Large intestine (tissue), 3 donors: ENCODE results near the gene ZAP70. TPM values are rescaled to one million over a fixed set of nuclear protein-coding genes. Genes with fewer than 3 reads are reported as not detected.
"Not testable (repeated sequence)": the region's sequence is repeated elsewhere in the genome, so short reads cannot be mapped to it uniquely, and the experiment has no call there.

ENCODE experiments used
- DNase-seq, 2 donors: peaks; one replicate each; pipeline versions ENCODE4 v3.0.0 to v3.0.0-alpha.2; 2013
- H3K27ac ChIP-seq: one replicate; pipeline ENCODE4 v1.5.1; 2013; ENCODE audit warnings: low read length
- H3K27me3 ChIP-seq: 2 replicates; pipeline ENCODE4 v1.6.1; 2013; ENCODE audit warnings: low read length; ENCODE audit not compliant: control insufficient read depth, insufficient read depth
- H3K36me3 ChIP-seq: 2 replicates; pipeline ENCODE4 v1.6.1; 2013; ENCODE audit warnings: low read length; ENCODE audit not compliant: control insufficient read depth, insufficient read depth
- H3K4me1 ChIP-seq: one replicate; pipeline ENCODE4 v1.6.1; 2013; ENCODE audit warnings: low read length; ENCODE audit not compliant: control insufficient read depth, insufficient read depth
- H3K4me3 ChIP-seq: one replicate; pipeline ENCODE4 v1.5.1; 2013; ENCODE audit warnings: low read length
- H3K9me3 ChIP-seq: one replicate; pipeline ENCODE4 v1.6.1; 2013; ENCODE audit warnings: mild to moderate bottlenecking, low read depth, low read length, moderate library complexity; ENCODE audit not compliant: control insufficient read depth
- WGBS: methylation state at CpG from one replicate; pipeline ENCODE4 v1.1.5; 2013; ENCODE audit warnings: low lambda C conversion rate; ENCODE audit not compliant: insufficient coverage; 5-methylcytosine and 5-hydroxymethylcytosine counted together
- polyA plus RNA-seq: library from polyadenylated mRNA; unstranded; fragments of 120-200 nt; gene quantifications from one replicate; pipeline ENCODE4 v1.2.1, GENCODE V29; 2013

ZAP70 gene
- polyA plus RNA-seq, 1 donor, result 5.1 TPM

DNA sequence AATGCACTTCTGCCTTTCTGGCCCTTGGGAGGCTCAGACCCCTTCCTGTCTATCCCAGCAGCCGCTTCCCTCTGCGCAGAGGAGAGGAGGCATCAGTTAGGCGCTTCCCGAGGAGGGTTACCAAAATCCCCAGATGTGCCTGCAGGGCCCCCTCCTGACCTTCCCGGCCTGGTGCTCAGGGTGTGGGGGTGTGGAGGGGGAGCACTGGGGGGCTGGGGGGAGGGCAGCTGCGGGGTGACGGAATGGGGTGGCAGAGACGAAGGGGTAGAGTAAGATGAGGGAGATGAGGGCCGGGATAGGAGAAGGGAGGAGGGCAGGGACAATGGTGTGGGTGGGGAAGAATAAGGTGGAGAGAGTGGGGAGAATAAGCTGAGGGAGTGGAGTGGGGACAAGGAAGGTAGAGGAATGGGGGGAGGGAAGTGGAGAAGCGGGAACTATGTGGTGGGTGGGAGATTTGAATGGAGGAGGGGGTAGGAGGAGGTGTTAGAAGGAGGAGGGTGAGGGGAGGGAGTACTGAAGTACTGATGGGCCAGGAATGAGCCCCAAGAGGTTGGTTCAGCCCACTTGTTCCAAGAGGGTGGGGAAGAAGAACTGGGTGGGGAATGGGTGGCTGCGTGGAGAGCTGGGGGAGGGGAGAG is 6.5 kb upstream of the ZAP70 start:
- peaks cover 3% of the 10 kb centered on the region for H3K4me1 ChIP-seq
- H3K27me3 ChIP-seq, result no peaks in the 10 kb centered on the region
- no peak overlapping the region for H3K27ac ChIP-seq
- no peaks in the 10 kb centered on the region for H3K9me3 ChIP-seq
- H3K36me3 ChIP-seq, result no peaks in the 10 kb centered on the region
- 83% methylated on average over 1 of the region's 11 CpGs for WGBS
- H3K4me3 ChIP-seq, result no peak overlapping the region
- no peak for DNase-seq

DNA sequence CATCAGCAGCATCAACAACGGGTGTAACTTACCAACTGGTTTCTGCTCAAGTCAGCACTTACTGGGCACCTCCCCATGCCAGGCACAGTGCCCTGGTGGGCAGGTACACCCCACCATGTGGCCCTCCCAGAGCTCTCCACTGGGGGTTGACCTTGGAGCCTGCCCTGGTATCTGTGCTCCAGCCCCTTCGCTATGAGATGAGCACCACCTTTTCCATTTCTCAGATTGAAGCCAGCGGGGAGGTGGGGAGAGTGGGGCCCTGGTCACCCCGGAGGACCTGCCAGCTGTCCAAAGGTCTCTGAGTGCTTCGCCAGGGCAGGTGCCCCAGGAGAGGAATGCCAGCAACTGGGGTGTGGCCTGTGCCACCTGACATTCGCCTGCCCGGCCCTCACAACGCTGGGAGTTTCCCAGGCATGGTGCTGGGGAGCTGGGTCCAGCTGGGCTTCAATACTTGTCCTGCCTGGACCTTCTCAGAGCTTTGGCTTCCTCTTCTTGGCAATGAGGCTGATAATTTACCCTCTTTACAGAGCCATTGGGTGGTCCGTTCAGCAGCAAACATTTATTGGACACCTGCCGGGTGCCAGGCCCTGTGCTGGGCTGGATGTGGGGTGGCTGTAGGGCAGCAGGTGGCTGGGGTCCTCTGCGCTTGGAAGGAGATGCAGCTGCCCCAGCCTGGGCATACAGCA is 5.9 kb upstream of the ZAP70 start:
- peak in 1 of 2 donors; percentile 26 for DNase-seq
- H3K4me1 ChIP-seq, result peaks cover 3% of the 10 kb centered on the region
- no CpG with 5 or more reads among the region's 11 CpGs for WGBS
- H3K27me3 ChIP-seq, result no peaks in the 10 kb centered on the region
- H3K9me3 ChIP-seq, result no peaks in the 10 kb centered on the region
- no peak overlapping the region for H3K27ac ChIP-seq
- H3K36me3 ChIP-seq, result no peaks in the 10 kb centered on the region
- no peak overlapping the region for H3K4me3 ChIP-seq

DNA sequence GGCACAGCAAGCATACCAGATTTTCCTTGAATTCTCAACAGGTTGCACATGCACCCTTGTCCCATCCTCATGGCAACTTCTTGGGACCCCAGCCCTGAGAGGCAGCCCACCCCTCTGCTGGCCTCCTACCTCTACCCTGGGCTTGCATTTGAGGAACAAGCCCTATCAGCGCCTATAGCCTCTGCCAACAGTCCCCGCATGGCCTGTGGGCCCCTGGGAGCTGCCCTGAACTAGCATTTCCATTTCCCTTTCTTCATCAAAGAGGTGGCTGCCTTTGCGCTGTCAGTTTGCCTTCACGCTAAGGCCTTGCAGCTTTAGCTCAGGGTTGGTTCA is 5.4 kb upstream of the ZAP70 start:
- DNase-seq, result no peak

DNA sequence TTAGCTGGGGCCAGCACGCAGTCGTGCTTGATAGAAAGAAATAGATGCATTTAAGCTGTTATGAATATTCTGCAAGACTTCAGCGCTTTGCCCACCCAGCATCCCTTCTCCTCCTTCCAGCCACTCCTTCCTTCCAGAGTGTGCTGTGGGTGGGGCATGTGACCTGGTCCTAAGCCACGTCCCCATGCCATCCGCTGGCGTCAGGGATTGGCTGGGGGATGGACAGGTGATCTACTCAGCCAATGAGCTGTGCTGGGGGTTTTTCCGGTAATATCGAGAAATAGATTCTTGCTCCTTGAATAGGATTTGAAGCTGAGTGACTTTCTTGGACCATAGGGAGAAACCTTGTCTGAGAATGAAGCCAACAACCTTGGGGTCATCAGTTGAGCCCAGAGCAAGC is 4.8 kb upstream of the ZAP70 start:
- no CpG with 5 or more reads among the region's 8 CpGs for WGBS
- Histone ChIP-seq H3K9me3 (no peaks in the 10 kb centered on the region), H3K27me3 (no peaks in the 10 kb centered on the region), H3K4me3 (no peak overlapping the region), H3K36me3 (no peaks in the 10 kb centered on the region), H3K4me1 (peaks cover 3% of the 10 kb centered on the region), H3K27ac (no peak overlapping the region)
- no peak for DNase-seq

More for the DNA sequence above, 5.4 kb upstream of the ZAP70 start:
- peaks cover 3% of the 10 kb centered on the region for H3K4me1 ChIP-seq
- no peak overlapping the region for H3K27ac ChIP-seq
- no peaks in the 10 kb centered on the region for H3K9me3 ChIP-seq
- WGBS, result no CpG with 5 or more reads among the region's 4 CpGs
- H3K36me3 ChIP-seq, result no peaks in the 10 kb centered on the region
- no peaks in the 10 kb centered on the region for H3K27me3 ChIP-seq
- no peak overlapping the region for H3K4me3 ChIP-seq

DNA sequence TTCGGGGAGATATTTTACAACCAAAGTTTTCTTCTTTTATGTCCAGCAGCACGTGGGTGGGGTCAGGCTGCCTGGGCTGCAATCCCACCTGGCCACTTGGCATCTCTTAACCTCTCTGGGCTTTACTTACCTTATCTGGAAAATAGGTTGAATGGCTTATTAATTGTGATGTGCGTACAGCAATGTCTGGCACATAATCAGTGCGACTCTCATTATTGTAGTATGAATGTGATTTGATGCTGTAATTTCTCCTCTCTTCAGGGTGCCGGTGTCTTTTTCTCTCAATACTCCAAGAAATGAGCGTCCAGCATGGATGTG is 2.0 kb upstream of the ZAP70 start:
- DNase-seq, result no peak
- Histone ChIP-seq H3K4me1 (peaks cover 3% of the 10 kb centered on the region), H3K36me3 (no peaks in the 10 kb centered on the region), H3K4me3 (no peak overlapping the region), H3K27ac (no peak overlapping the region), H3K27me3 (no peaks in the 10 kb centered on the region), H3K9me3 (no peaks in the 10 kb centered on the region)
- no CpG with 5 or more reads among the region's 6 CpGs for WGBS

DNA sequence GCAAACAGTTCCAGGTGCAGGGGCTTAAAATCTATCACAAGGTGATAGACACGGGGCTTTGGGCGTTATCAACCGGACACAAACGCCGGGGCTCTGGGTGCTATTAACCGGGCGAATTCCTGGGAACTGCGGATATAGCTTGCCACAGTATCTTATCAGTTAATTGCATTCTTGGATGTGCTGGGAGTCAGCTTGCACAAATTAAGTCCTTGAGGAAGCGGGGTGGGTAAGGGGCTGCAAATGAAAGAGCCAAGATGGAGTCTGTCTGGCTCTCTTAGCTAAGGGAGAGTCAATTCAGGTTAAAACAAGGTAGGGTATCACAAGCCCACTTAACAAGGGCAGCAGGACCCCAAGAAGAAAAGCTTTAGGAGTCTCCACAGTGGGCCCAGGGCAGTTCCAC is 1.2 kb upstream of the ZAP70 start:
- not testable (repeated sequence) for H3K27me3 ChIP-seq, H3K27ac ChIP-seq

DNA sequence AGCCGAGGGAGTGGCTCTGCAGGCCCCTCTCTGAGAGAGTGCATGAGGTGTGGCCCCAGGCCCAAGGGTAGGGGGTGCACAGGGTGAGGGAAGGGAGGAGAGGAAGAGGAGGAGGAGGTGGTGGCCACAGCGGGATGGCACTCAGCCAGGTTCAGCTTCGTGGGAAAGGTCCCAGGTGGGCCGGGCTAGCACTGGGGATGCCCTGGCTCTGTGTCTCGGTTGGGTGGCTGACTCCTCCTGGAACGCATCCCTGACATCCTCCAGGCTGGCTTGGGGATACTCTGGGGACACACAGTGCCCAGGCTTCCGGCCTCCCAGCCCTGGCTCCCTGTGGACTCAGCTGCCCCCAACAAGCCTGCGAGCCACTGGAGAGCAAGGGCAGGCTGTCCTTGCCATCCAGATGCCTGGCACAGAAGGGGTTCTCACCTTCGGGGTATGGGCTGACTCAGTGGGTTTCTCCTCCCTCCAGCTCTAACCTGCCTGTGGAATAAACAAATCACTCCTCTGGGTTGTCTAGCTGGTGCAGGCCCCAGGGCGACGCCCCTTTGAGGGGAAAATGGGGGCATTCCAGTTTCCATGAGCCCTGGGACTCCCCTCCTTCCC is 582 bp upstream of the ZAP70 start:
- no CpG with 5 or more reads among the region's 11 CpGs for WGBS
- Histone ChIP-seq H3K9me3 (no peaks in the 10 kb centered on the region), H3K4me1 (peaks cover under 1% of the 10 kb centered on the region), H3K27ac (no peak overlapping the region), H3K27me3 (no peaks in the 10 kb centered on the region), H3K36me3 (no peaks in the 10 kb centered on the region), H3K4me3 (no peak overlapping the region)
- no peak for DNase-seq

More for the DNA sequence above, 1.2 kb upstream of the ZAP70 start:
- no CpG with 5 or more reads among the region's 9 CpGs for WGBS
- not testable (repeated sequence) for DNase-seq, H3K36me3 ChIP-seq, H3K9me3 ChIP-seq, H3K4me1 ChIP-seq, H3K4me3 ChIP-seq

DNA sequence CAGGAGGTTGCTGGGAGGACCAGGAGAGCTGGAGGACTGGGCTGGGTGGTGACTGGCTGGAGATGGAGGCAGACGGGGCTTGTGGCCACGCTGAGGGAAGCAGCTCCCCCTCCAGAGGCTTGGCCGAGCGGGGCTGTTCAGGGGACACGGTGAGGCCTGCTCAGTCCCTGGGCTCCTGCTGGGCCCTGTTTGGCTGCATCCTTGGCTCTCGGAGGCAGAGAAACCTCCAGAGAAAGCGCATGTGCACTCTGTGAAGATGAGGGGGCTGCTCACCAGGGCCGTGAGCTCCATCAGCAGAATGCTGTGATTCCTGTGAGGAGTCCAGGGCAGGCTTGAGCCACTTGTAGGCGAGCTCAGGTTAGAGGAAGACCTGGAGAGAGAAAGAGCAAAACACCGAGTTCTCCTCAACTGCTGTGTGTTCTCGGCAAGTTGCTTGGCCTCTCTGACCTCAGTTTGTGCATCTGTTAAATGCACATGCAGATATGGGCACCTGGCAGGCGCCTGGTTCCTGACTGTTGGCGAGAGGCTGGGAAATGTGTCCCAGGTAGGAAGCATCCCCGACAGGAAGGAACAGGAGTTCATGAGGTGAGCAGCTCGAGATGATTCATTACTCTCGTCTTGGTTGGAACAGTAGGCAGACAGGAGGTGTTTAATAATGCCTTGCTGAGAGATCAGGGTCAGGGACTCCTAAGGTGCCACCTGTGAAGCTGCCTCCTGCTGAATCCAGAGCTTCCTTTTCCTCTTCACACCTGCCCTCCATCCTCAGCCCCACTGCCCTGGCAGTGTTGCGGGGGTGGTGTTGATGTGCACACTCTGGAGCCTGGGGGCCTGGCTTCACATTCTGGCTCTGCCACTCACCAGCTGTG is 941 bp downstream of the ZAP70 start:
- Histone ChIP-seq H3K36me3 (no peaks in the 10 kb centered on the region), H3K4me3 (no peak overlapping the region), H3K9me3 (no peaks in the 10 kb centered on the region), H3K27me3 (no peaks in the 10 kb centered on the region), H3K27ac (no peak overlapping the region), H3K4me1 (no peaks in the 10 kb centered on the region)
- no CpG with 5 or more reads among the region's 17 CpGs for WGBS
- no peak for DNase-seq

DNA sequence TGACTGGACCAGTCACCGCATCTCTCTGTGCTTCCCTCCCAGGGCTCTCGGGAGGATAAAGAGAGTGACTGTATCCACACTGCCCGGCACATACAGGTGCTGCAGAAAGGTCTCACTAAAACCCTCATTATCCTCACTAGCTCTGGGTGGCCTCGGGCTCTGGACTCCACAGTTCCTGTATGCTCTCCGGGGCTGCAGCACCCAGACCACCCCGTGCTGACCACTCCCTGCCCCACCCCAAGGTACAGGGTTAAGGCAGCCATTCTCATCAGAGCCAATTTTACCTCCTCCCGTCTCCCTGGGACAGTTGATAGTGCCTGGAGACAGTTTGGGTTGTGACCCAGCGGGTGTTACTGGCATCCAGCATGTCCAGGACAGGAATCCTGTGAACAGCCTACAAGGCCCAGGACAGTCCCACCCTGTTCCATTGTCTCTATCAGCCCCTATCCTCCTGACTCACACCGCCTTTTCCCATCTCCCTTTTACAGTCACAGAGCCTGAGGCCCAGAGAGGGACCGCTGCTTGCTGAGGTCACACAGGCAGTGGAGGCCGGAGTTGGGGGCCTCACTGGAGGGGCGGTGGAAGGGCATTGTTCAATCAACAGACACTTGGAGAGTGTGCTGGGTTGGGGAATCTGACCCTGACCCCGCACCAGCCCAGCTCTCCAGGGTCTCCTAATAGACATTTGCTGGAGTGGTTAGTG is 1.7 kb downstream of the ZAP70 start:
- H3K9me3 ChIP-seq, result no peaks in the 10 kb centered on the region
- H3K27me3 ChIP-seq, result no peaks in the 10 kb centered on the region
- no peaks in the 10 kb centered on the region for H3K4me1 ChIP-seq
- H3K4me3 ChIP-seq, result no peak overlapping the region
- no CpG with 5 or more reads among the region's 13 CpGs for WGBS
- no peak for DNase-seq
- no peak overlapping the region for H3K27ac ChIP-seq
- H3K36me3 ChIP-seq, result no peaks in the 10 kb centered on the region
